ENCODE data around the gene RUNDC3A.

RUNDC3A gene

DNA sequence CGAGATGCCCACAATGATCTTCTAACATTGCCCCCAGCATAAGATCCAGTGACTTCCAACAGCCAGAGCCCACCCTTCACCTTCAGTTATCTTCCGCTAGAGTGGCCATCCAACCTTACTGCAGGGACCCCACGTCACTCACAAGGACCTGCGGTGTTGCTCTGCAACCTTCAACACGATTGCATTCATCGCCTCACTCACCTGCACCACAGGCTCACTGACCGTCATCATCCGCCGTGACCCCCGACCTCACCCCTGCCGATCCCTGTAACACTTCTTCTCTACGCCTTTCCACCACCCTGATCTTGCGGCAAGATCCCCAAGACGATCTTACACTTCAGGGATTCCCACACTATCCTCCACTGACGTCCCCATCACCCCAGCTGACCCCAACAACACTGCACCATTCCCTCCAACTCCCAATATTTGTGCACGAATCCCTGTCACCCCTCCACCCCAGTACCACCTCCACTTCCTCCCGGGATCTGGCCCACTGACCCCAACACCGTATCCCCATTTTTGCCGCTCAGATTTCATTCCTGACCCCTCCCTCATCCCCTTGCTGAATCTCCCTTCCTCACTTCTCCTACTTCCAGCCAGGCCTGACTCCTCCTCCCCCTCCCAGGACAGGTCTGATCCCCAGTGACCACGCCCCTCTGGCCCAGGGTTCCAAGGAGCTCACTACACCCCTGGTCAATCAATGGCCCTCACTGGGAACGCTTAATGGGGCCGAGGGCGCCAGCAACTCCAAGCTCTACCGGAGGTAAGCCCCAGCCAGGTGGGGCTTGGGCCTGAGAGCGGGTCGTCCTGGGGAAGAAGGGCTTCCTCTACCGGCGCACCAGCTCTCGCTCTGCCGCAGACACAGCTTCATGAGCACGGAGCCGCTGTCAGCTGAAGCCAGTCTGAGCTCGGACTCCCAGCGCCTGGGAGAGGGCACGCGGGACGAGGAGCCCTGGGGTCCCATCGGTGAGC is 7.6 kb downstream of the RUNDC3A start:
- TF ChIP-seq PAX5 (IDR thresholded peaks at IDR 0.05; ENCODE audit: insufficient read depth, low read length, severe bottlenecking) (no peak), POLR2AphosphoS5 (IDR thresholded peaks at IDR 0.05; ENCODE audit: low read depth, low read length) (no peak), POLR2A (IDR thresholded peaks at IDR 0.05; ENCODE audit: low read depth, low read length) (no peak), SPI1 (IDR thresholded peaks at IDR 0.05; ENCODE audit: low read depth, low read length) (no peak), POU2F2 (IDR thresholded peaks at IDR 0.05; ENCODE audit: low read depth, low read length) (no peak)
- FAIRE-seq = peak; percentile 50

DNA sequence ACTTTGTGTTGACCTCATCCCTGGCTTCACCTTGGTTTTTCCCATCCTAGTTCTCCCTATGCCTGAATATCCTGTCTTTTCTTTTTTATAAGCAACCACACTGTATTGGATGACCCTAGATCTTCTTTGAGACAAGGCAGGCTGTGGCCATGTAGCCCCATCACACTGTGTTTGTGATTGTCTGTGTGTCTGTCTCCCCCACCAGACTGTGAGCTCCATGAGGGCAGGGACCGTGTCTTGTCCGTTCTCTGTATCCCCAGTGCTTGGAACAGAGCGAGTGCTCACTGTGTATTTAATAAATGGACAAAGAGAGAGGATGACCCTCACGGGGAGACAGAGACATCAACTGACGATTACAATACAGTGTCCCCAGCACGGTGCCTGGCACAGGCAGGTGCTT is 9.1 kb downstream of the RUNDC3A start:
- DNase-seq (ENCODE audit: insufficient read length, low spot score) (no peak), FAIRE-seq (no peak)
- TF ChIP-seq POLR2AphosphoS5 (IDR thresholded peaks at IDR 0.05; ENCODE audit: low read depth, low read length) (no peak), POLR2A (IDR thresholded peaks at IDR 0.05; ENCODE audit: low read depth, low read length) (no peak), POU2F2 (IDR thresholded peaks at IDR 0.05; ENCODE audit: low read depth, low read length) (no peak), TAF1 (IDR thresholded peaks at IDR 0.05; ENCODE audit: low read depth, low read length) (no peak), PAX5 (IDR thresholded peaks at IDR 0.05; ENCODE audit: insufficient read depth, low read length, severe bottlenecking) (no peak), SPI1 (IDR thresholded peaks at IDR 0.05; ENCODE audit: low read depth, low read length) (no peak)

More for the DNA sequence above, 7.6 kb downstream of the RUNDC3A start:
- DNase-seq (ENCODE audit: insufficient read length, low spot score) = no peak

- TF ChIP-seq SPI1 (IDR thresholded peaks at IDR 0.05; ENCODE audit: low read depth, low read length) (no peak), POLR2AphosphoS5 (IDR thresholded peaks at IDR 0.05; ENCODE audit: low read depth, low read length) (0 out of 2 replicates have a peak, but pooled peaks have one; percentile 9), PAX5 (IDR thresholded peaks at IDR 0.05; ENCODE audit: insufficient read depth, low read length, severe bottlenecking) (no peak), POLR2A (IDR thresholded peaks at IDR 0.05; ENCODE audit: low read depth, low read length) (no peak)
- FAIRE-seq (no peak), DNase-seq (ENCODE audit: insufficient read length, low spot score) (no peak)
Observed at GRCh38 chr17:44318077-44318892, 9.9 kb downstream of the RUNDC3A start.

- DNase-seq (ENCODE audit: insufficient read length, low spot score) = no peak
- TF ChIP-seq POLR2A (IDR thresholded peaks at IDR 0.05; ENCODE audit: low read depth, low read length) = no peak
- no peak for TF ChIP-seq POLR2AphosphoS5 (IDR thresholded peaks at IDR 0.05; ENCODE audit: low read depth, low read length)
- no peak for TF ChIP-seq TAF1 (IDR thresholded peaks at IDR 0.05; ENCODE audit: low read depth, low read length)
- TF ChIP-seq POU2F2 (IDR thresholded peaks at IDR 0.05; ENCODE audit: low read depth, low read length) = no peak
- TF ChIP-seq PAX5 (IDR thresholded peaks at IDR 0.05; ENCODE audit: insufficient read depth, low read length, severe bottlenecking) = no peak
- FAIRE-seq = no peak
Observed at GRCh38 chr17:44320066-44320465, 11.7 kb downstream of the RUNDC3A start.

DNA sequence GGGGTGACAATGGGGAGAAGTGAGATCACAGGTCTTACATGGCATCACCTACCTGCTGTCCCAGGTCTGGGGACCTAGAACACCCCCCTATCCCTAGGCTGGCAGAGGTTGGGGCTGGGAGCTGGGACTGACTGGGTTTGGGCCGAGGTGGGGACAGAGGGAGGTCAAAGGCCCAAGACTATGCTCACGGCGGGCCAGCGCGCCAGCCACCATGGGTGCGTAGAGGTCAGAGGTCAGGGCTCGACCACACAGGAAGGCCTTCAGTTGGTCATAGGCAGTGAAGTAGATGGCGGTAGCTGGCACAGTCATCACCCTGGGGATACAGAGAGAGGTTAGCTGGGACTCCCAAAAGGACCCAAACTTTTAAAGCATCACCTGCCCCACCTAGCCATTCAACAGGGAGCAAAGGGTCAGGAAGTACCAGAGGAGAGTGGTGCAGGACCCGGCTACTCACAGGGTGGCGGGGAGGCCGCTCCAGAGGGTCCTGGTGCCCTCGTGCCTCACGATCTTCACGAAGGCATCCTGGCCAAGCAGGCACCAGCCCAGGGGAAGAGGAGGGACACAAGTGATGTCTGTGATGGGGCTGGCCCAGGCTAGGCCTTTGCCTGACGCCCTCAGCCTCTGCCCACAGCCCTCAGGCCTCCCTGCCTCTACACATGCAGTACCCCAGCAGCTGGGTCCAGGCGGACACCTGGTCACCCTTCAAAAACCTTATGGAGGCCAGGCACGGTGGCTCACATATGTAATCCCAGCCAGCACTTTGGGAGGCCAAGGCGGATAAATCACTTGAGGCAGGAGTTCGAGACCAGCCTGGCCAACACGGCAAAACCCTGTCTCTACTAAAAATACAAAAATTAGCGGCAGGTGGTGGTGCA is 13.1 kb downstream of the RUNDC3A start:
- no peak for TF ChIP-seq PAX5 (IDR thresholded peaks at IDR 0.05; ENCODE audit: insufficient read depth, low read length, severe bottlenecking)
- no peak for TF ChIP-seq SPI1 (IDR thresholded peaks at IDR 0.05; ENCODE audit: low read depth, low read length)
- no peak for TF ChIP-seq POLR2A (IDR thresholded peaks at IDR 0.05; ENCODE audit: low read depth, low read length)
- no peak for DNase-seq (ENCODE audit: insufficient read length, low spot score)
- FAIRE-seq = no peak

DNA sequence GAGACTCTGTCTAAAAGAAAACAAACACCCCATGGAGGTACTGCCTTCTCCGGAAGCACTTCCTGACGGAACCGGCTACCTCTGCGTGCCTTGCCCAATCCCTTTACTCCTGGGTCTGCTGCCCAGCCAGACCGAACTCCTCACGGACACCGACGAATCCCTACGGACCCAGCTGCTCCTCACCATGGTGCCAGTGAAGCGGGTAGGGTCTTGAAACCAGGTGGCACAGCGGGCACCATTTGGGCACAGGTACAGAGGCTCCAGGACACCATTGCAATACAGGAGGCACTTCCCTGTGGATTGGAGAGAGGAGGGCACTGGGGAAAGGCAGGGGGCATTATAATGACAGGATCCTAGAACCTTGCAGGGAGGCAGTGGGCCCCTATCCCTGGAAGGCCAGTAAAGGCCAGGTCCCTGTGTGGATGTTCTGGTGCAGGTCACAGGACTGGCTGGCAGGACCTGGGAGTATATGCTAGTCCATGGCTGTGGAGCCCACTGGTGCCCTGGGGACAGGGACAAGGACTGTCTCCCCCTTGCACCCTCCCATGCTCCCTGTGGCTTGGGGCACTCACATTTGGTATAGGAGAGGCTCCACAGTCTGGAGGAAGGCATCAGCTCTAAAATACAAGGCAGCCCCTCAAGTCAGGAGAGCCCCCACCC is 14.0 kb downstream of the RUNDC3A start:
- FAIRE-seq (no peak), DNase-seq (ENCODE audit: insufficient read length, low spot score) (no peak)
- no peak for TF ChIP-seq SPI1 (IDR thresholded peaks at IDR 0.05; ENCODE audit: low read depth, low read length)
- TF ChIP-seq TAF1 (IDR thresholded peaks at IDR 0.05; ENCODE audit: low read depth, low read length) = no peak
- no peak for TF ChIP-seq PAX5 (IDR thresholded peaks at IDR 0.05; ENCODE audit: insufficient read depth, low read length, severe bottlenecking)
- no peak for TF ChIP-seq POLR2AphosphoS5 (IDR thresholded peaks at IDR 0.05; ENCODE audit: low read depth, low read length)
- TF ChIP-seq POU2F2 (IDR thresholded peaks at IDR 0.05; ENCODE audit: low read depth, low read length) = no peak
- TF ChIP-seq POLR2A (IDR thresholded peaks at IDR 0.05; ENCODE audit: low read depth, low read length) = no peak

DNA sequence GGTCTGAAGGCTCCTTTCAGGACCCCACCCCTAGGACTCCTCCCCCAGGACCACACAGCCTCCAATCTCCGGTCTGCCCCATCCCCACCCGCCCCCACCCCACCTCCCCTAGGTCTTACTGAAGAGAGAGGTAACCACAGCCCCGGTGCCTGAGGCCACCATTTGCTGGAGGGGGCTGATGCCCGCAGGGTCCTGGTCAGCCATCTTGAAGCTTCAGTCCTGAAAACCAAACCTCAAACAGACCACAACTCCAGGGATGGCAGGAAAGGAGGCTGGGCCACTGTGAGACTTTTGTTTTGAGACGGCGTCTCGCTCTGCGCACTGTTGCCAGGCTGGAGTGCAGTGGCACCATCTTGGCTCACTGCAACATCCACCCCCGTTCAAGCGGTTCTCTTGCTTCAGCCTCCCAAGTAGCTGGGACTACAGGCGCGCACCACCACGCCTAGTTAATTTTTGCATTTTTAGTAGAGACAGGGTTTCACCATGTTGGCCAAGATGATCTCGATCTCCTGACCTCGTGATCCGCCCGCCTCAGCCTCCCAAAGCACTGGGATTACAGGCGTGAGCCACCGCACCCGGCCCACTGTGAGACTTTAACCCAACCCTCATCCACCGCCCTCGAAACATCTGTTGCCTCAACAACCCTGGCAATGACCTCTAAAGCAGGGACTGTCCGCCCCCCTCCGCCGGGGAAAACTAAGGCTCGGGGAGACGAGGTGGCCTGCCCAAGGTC is 15.1 kb downstream of the RUNDC3A start:
- no peak for FAIRE-seq
- TF ChIP-seq POLR2AphosphoS5 (IDR thresholded peaks at IDR 0.05; ENCODE audit: low read depth, low read length) (no peak), PAX5 (IDR thresholded peaks at IDR 0.05; ENCODE audit: insufficient read depth, low read length, severe bottlenecking) (no peak)
- no peak for DNase-seq (ENCODE audit: insufficient read length, low spot score)

DNA sequence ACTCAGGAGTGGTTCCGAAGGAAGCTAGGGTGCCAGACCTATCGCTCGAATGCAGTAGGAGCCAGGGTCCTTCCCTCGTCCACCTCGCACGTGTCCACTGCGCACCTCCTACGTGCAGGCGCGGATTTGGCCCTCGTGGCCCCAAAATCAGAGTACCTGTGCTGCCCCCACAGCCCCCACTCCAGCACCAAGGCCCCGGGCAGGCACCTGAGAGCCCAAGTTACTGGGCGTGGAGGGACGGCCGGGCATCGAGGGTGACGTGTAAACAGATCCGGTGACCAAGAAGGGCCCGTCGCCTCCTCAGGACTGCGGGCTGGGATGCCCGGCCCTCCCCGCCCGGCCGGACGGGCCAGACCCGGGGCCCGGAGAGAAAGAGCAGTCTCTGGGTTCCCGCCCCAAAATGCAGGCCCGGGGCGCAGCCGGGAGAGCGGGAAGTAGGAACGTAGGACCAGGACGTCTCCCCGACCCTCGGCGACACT is 15.7 kb downstream of the RUNDC3A start:
- no peak for FAIRE-seq
- TF ChIP-seq POLR2AphosphoS5 (IDR thresholded peaks at IDR 0.05; ENCODE audit: low read depth, low read length) = no peak
- TF ChIP-seq TAF1 (IDR thresholded peaks at IDR 0.05; ENCODE audit: low read depth, low read length) = no peak
- DNase-seq (ENCODE audit: insufficient read length, low spot score) = no peak
